Dedifferentiated amniotic fluid mesenchymal stem cell (primary cell): ENCODE data around the gene FAM210B.
"Not testable (repeated sequence)": the region's sequence is repeated elsewhere in the genome, so short reads cannot be mapped to it uniquely, and the experiment has no call there.

Experiments used
- DNase-seq: peaks from one replicate; pipeline ENCODE4 v3.0.0-alpha.2; 2016; ENCODE audit errors: extremely low spot score

Gene FAM210B

GRCh38 chr20:56360908-56361205 lies 2.1 kb downstream of the FAM210B start:
- DNase-seq: no peak

GRCh38 chr20:56361900-56362299 lies 3.1 kb downstream of the FAM210B start:
- DNase-seq: no peak

DNA sequence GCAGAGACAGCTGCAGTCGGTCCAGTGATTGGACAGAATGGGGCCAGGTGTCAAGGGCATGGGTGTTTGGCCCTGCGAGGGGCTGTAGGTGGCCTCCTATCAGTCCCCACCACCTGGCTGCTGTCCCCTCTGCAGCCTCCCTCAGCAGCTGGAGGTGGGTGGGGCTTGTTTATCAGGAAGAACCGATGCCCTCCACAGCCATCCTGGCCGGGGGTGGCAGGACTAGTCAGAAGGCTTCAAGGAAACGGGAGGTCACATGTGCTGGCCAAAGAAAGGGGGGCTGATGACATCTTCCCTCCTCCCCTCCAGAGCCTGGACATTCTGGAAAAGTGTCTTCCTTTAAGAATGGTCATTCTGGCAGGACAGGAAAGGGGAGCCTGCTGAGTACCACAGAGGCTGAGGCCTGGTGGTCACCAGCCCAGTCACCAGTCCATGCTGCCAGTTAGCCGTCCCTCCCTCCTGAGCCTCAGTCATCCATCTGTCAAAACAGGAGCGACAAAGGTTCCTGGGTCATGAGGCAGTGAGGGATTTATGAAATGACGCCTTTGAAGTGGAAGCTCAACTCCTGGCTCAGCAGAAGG lies 4.1 kb downstream of the FAM210B start:
- no peak for DNase-seq

GRCh38 chr20:56363491-56363890 lies 4.7 kb downstream of the FAM210B start:
- no peak for DNase-seq

DNA sequence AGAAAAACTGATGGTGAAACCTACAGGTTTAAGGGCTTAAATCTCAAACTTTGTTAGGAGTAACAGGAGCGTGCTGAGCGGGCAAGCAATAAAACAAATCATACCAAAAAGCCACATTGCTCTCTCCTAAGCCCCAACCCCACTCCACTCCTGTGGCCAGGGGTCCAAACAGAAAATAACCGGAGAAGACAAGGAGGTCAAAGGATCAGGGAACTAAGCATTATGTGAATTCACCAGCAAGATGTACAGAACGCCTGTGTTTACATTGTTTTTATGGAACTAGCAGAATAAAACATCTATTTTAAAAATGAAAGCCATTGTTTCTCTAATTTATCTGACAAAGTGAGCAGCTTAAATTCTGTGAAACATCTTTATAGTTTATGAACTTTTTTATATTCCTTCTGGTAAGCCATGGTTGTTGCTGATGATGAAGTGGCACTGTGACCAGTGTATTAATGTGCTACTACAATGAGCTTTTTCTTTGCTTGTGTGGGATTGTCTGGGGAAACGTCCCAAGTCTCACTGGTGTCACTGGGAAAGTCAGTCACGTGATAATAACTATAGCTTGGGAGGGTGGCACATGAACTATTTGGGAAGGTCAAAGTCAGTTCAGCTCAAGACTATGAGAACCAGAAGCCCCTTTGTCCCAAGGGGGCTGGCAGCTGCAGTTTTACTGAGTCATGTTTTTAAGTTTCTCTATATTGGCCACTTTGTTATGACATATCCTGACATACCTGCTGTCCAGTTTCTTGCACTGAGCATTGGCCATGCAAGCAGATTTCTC lies 9.8 kb downstream of the FAM210B start:
- no peak for DNase-seq

DNA sequence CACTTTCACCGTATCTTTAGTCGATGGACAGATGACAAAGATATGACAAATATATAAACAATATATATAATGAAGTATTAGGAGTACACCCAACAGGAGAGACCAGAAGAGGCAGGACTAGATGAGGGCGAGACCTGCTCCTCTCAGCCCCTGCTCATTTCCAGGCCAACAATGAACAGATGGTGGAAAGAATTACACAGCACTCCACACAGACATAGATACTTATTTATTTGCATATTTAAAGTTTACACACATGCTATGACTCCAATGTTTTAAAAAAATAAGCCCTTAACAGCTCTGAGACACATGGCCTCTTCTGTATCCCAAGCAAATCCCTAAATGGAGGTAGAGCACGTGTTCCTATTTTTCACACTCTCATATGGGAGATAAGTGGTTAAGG lies 10.4 kb downstream of the FAM210B start:
- DNase-seq: no peak

DNA sequence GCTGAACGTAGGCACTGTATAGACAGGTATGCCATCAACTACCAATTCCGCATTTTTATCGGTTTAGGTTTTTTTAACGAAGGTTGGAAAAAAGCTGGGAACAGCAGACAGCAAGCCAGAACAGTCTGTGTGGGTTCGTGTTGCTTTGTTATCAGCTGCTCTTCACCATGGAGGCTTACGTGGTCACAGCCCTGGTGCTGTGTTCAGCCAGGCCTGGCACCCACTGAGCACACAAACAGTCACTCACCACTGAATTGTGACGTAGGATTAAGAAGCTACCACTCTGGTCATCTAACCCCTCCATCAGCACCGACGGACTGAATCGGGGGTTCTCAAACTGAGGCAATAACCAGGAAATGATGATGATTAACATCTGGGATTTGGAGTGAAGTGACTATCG lies 13.2 kb downstream of the FAM210B start:
- no peak for DNase-seq

- DNase-seq: no peak
Measured at GRCh38 chr20:56372850-56373249, 14.1 kb downstream of the FAM210B start.

DNA sequence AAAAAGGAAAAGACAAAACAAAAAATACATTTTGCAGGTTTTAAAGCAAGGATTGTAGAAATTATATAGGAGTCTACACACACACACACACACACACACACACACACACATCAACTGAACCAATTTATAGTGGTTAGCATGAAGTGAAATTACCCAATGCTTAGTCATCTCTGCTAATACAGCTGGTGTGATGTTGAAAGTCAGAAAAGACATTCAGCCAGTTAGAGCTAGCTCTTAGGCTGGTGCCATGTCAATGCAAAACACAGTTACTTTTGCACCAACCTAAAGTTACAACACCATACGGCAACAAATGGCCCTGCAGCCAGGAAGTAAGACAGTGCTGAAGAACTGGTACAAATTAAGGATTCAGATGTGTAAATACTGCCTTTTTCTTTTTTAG lies 15.2 kb downstream of the FAM210B start:
- DNase-seq: peak; percentile 86

GRCh38 chr20:56376331-56376730 lies 17.6 kb downstream of the FAM210B start:
- DNase-seq: no peak

DNA sequence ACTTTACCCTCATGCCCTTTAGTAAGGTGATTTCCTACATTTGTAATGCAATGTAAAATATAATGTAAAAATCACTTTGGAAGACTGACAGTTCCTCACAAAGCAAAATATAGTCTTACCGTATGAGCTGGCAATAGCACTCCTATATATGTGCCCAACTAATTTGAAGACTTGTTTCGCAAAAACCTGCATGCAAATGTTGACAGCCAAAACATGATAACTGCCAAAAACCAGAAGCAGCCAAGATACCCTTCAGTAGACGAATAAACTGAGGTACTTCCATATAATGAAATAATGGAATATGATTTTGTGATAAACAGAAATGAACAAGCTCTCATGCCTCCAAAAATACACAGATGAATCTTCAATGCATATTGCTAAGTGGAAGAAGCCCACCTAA lies 19.6 kb downstream of the FAM210B start:
- DNase-seq: no peak

- no peak for DNase-seq
Measured at GRCh38 chr20:56380375-56380774, 21.6 kb downstream of the FAM210B start.

- no peak for DNase-seq
Measured at GRCh38 chr20:56381501-56381900, 22.7 kb downstream of the FAM210B start.

DNA sequence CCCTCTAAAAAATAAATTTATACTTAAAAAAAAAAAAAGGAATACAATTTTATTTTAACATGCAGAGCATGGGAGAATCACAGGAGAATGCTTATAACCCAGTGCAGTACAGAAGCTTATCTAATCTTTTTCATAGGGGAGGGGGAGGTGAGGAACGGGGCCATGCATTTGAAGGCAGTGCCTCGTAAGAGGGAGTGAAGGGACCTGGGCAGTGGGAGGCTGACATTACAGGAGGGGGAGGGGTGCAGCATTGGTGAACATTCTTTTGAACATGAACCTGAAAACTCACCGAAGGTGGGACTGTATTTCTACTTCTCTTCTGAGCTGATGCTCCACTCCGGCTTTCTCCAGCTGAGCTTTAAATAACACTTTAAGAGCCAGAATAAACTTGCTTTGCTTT lies 23.9 kb downstream of the FAM210B start:
- DNase-seq: no peak

DNA sequence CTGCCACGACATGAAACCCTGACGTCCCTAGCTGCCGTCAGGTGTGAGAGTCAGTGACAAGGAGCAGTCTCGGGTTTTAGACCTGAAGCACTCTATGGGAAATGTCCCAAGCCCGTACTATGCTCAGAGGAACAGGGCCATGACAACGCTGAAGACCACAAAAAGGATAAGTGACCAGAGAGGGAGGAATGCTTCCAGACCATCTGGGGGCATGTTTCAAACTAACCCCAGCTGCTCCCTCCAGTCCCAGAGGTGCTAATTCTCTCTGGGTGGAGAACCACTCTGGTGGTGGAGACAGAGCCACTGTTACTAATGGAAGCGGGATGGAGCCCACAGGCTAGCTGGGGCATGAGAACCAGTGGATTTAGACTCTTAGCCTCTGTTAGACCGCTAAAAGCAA lies 24.6 kb downstream of the FAM210B start:
- no peak for DNase-seq

GRCh38 chr20:56385130-56385529 lies 26.4 kb downstream of the FAM210B start:
- DNase-seq: no peak

DNA sequence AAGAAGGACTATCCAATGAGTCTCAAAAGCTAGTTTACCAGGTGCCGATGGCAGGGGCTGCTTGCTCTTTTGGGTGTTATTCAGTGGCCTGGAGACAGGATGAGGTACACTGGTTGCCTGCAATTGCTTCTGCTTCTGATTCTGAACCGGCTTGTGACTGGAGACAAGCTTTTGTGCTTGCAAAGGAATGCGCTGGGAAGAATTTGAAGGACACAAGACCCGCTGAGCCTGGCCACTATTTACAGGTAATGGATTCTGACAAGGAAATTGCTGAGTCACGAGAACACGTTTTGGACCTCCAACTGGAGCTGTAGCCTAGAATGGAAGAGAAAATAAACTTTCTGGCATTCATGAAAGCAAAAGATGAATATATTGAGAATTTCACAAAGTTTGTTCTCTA lies 27.4 kb downstream of the FAM210B start:
- DNase-seq: no peak

DNA sequence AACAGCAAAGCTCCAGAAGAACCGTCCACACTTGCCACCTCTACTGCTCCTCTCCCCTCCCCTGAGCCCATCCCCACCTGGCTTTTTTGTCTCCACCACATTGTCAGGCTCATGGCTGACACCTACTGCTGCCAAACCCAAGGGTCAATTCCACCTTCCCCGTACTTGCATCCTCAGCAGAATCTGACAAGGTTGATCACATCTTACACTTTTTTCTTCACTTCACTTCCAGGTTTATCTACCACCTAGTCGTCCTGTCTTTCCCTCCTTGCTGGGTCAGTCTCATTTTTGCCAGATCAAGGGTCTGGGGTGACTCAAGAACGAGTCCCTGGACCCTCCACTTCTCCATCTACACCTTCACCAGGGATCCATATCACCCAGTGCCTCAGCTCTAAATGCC lies 30.1 kb downstream of the FAM210B start:
- DNase-seq: no peak

- no peak for DNase-seq
Measured at GRCh38 chr20:56389807-56390206, 31.0 kb downstream of the FAM210B start.

DNA sequence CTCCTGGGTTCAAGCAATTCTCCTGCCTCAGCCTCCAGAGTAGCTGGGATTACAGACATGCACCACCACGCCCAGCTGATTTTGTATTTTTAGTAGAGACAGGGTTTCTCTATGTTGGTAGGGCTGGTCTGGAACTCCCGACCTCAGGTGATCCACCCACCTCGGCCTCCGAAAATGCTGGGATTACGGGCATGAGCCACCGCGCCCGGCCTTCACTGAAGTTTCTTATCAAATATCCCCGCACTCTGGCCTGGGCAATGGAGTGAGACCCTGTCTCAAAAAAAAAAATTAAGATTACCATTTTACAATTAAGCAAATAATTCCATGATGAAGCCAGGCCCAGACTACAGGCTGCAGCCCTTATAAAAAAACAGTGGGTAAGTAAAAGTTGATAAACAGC lies 31.6 kb downstream of the FAM210B start:
- DNase-seq: not testable (repeated sequence)

DNA sequence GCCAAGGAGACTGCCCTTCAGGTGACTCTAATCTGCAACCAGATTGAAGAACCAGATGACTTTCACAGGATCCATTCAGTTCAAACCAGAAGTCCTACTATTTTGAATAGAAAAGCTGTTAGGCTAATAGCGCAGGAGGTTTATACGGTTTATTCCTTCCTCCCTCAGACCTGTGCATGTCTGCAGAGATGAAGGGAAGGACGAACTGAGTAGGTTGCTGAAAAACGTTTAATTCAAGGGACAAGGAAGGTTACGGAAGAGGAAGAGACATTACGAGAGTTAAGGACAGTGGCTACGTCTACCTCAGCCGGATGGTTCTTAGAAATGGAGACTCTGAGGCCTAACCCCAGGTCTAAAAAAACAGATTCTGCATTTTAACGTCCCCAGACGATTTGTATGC lies 32.3 kb downstream of the FAM210B start:
- DNase-seq: no peak

GRCh38 chr20:56391596-56392131 lies 32.9 kb downstream of the FAM210B start:
- no peak for DNase-seq

DNA sequence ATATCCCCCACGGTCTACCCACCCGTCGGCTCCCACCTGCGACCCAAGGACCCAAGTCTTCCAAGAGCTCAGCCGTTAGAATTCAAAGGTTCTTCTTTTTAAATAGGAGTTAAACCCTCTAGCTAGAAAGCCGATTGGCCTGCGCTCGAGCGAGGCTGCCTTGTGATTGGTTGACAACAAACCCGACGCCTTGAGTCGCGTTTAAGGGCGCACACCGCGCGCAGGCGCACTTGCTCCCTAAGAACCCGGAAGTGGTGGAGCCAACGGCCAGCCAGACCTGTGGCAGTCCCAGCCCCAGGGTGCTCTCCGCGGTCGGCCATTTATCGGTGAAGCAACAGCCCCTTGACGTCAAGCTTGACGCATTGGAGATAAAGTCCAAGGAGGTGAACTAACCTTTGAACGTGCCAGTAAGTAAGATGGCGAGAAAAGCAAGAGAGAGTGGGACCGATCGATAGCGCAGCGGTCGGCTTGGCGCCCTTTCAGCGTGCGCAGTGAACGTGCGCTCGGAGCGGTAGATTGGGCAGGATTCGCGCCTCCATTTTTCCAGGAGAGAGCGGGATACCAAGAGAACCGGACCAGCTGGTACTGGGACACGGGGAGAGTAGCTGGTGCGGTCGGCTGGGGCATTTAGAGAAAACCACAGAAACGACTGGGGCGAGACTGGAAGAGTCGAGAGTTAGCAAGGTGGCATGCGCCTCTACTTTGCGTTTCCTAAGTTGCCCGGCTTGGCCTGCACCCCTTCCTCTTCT lies 33.5 kb downstream of the FAM210B start, which contains the start of the genes AURKA and CSTF1:
TSS of gene AURKA (minus strand) at position 84 of the 749 bp plus-strand sequence. CDS start 4,018 bp downstream, outside the sequence.
TSS of gene CSTF1 (plus strand) at position 514 of the 749 bp plus-strand sequence. CDS start 2,908 bp downstream, outside the sequence.
- DNase-seq: peak; percentile 99
